HG02870 (cell line): ENCODE results near the gene SAMD11.

Source experiments
- ATAC-seq: cut with Tn5 transposase; IDR thresholded peaks from one replicate; pipeline ENCODE4 v1.9.1; 2021; ENCODE audit warnings: mild to moderate bottlenecking, moderate library complexity; ENCODE audit not compliant: unreplicated experiment

SAMD11 gene

DNA sequence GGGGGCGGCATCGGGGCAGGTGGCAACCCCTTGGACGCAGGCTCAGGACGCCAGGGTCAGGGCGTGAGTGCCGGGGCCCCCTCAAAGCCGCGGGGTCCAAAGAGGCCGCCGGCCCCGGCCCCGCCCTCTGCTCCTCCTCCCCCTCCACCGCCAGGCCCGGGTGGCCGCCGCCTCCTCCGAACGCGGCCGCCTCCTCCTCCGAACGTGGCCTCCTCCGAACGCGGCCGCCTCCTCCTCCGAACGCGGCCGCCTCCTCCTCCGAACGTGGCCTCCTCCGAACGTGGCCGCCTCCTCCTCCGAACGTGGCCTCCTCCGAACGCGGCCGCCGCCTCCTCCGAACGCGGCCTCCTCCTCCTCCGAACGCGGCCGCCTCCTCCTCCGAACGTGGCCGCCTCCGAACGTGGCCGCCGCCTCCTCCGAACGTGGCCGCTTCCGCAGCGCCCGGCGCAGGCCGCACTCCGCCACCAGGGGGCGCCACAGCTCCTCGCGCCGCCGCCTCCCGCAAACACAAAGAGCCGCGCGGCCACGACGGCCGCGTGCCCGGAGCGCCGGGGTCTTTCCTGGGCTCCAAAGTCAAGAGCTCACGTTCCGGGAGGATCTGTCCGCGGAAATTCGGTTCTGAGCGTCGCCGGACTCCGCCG, 19.3 kb upstream of the SAMD11 start:
- no peak for ATAC-seq

DNA sequence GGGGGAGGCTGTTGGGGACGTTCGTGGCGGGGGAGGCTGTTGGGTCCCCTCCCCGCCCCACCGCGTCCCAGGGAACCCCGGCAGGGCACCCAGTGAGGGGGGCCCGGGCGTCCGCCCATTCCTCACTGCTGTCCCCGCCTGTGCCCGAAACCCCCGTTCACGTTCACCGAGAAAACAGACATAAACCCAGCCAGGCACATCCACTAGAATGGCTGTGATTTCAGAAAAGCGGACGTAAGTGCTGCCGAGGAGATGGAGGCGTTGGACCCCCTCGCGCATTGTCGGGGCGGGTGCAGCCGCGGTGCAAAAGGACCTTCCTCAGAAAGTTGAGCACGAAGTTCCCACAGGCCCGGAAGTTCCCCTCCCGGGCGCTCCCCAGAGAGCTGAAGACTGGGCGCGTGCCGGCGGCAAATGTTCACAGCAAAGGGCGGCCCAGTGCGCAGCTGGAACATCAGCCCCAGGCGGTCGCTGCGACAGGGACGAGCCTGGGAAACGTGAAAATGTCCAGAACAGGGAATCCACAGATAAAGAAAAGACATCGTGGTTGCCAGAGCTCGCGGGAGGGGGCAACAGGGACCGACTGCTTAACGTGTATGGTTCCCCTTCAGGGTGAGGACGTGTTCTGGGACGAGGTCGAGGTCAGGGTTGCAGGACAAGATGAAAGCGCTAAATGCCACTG, 18.5 kb upstream of the SAMD11 start:
- ATAC-seq, result no peak

DNA sequence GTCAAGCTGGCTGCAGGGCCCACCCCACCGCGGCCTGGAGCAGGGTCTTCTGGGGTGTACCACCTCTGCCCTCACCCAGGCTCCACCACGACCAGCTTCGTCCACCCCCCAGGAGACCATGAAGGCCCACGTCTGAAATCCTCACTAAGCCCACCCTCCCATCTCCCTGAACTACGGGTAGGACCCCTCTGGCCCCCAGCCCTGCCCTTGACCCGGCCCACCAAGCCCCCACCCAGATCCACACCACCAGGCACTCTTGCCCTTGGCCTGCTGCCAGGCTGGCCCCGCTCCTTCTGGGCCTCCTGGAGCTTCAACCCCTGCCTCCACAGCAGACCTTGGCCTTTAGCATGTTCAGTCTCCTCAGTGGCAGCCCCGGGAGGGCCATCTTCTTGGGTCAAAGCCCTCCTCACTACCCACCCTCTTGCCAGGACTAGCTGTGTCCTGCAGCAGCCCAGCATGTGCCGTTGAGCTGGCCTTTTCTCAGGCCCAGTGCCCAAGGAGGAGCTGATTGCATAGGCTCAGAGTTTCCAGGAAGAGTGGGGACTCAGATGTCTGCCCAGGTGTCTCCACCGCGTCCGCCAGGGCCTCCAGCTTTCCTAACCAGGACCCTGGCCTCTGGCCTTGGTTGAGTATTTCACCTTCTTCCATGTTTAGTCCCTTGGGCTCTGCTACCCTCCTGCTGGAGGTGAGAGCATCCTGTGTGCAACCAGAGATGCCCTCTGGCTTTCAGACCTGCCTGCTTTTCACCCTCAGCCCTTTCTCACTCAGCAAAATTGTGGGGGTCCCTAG, 17.7 kb upstream of the SAMD11 start:
- no peak for ATAC-seq

DNA sequence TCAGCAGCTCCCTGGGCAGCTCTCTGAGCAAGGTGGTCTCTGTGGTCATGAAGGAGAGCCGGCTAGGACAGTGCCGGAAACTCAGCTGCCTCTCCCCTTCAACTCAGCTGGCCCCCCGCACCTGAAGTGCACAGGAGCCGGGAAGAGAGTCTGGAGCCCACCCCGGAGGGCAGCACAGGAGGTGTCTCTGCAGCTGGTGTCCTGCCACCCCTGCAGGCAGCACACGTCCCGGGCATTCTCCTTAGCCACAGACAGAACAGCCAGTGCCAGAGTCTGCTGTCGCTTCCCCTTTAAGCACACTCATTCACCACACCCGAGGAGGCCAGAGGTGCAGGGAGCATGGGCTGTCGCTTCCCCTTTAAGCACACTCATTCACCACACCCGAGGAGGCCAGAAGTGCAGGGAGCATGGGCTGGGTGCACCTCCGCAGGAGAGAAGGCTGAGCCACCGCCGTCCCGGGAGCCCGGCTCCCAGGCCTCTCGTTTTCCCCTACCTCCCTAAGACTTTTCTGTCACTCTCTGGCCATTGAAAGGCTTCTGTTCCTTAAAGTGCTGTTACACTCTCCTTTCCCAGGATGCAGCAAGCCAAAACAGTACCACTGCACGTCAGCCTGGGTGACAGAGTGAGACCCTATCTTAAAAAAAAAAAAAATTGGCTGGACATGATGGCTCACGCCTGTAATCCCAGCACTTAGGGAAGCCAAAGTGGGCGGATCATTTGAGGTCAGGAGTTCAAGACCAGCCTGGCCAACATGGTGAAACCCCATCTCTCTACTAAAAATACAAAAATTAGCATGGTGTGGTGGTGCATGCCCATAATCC, 16.9 kb upstream of the SAMD11 start:
- no peak for ATAC-seq

DNA sequence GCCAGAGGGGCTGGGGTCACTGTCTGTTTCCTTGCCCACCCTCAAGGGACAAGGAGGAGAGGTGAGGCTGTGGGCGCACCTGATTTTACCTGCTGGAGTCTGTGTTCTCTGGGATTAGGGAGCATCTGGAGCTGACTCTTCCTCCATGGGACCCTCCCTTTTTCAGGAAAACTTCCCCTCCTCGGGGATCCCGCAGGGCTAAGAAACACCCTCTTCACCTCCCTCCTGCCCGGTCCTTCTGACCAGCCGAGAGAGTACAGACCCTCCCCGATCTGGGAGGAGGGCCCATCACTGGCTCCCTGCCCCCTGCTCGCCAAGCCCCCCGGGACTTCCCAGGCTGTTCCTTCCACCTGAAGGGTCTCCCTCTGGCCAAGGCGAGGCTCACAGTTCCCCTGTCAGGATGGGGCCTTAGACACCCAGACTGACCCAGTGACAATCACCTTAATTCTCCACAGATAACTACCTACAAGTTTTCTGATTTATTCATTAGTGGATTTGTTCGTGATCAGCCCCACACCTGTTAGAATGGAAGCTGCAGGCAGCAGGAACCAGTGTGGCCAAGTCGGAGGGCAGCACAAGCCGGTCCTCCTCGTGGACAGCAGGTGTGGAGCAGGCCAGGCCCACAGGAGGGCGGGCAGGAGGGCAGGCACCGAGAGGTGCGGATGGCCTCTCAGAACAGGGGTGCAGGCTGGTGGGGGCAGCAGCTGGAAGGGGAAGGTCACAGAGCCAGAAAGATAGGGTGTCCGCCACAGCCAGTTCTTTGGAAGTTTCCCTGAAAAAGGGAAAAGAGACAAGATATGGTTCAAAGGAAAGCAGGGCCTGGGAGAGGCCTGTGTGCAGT, 15.9 kb upstream of the SAMD11 start:
- ATAC-seq, result no peak

DNA sequence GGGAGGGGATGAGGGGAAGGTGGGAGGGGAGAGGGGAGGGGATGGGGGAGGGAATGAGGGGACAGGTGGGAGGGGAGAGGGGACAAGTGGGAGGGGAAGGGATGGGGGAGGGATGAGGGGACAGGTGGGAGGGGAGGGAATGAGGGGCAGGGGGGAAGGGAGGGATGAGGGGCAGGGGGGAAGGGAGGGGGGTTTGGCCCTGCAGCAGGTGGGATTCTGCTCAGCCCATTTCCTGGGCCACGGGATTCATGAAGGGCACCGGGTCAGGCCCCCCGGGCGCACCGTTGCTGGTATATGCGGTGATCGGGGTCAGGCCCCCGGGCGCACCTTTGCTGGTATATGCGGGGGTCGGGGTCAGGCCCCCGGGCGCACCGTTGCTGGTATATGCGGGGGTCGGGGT, 15.1 kb upstream of the SAMD11 start:
- no peak for ATAC-seq

DNA sequence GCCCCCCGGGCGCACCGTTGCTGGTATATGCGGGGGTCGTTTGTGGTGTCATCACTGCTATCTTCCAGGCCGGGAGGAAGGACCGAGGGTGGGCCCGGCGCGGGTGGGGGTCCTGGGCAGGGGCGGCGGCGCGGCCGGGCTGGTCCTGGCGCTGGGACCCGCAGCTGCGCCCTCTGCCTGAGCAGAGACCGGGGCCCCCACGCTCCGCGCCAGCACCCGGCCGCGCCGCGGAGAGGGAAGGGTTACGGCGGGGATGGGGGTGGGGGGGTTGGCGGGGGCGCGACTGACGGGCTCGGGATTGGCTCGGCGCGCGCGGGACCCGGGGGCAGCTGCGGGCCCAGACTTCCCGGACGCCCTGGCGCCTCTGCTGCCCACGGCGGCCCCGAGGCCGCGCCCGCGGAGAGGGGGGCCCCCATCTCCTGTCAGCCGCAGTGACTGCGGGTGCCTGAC, 13.8 kb upstream of the SAMD11 start:
- ATAC-seq, result no peak

DNA sequence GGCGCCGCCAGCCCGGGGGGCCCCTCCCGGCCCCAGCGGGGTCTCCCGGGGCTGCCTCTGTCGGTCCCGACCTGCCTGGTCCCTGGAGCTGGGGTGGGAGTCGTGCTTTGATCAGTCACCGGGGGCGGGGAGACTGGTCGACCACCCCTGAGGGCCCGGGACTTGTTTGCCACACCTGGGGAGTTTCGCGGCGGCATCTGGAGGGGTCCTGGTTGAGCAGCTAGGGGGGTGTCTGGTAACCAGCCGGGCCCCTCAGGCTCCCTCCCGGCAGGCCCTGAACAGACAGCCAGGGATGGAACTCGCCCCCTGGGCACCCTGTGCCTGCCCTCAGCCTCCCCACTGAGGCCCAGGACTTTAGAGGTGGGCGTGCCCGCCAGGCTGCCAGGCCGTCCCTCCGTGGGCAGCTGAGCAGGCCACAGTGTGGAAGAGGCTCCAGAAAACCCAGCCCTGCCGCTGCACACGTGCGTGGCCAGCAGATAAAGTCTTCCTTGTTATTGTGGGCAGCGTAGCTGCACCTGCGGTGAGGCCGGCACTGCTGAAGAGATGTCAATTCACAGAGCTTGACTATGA, 13.3 kb upstream of the SAMD11 start:
- ATAC-seq, result no peak

DNA sequence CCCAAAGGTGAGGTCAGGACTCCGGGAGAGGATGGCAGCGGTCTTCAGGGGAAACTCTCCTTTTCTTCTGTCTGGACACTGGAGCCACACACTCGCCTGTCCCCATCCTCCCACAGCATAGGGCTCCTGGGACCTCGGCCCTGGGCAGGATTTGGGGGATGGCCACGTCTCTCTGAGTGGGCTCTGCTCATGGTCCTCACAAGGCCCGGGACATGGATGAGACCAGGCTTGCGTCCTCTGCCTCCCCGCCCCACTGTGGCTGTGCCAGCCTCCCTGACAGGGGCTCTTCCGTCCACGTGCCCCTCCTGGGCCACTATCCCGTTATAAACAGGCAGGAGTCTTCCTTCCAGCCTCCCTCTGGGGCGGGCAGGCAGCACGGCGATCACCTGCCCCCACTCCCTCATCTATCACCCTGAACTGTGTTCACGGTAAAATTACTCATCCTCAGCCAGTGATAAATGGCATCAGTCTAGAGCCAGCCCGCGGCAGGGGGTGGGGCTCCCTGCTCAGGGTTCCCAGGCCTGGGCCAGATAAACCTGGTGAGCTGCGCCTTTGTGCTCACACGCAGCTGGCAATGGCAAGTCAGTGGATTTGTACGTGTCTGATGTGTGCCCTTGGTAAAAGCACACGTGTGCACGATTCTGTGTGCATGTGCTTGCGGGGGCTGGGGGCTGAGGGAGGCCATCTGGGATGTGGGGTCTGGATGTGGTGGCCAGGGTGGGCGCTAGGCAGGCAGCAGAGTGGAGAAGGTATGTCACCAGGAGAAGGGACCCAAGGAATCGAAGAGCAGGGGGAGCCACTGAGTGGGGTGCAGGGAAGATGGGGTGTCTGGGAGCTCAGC, 12.6 kb upstream of the SAMD11 start:
- ATAC-seq, result no peak

DNA sequence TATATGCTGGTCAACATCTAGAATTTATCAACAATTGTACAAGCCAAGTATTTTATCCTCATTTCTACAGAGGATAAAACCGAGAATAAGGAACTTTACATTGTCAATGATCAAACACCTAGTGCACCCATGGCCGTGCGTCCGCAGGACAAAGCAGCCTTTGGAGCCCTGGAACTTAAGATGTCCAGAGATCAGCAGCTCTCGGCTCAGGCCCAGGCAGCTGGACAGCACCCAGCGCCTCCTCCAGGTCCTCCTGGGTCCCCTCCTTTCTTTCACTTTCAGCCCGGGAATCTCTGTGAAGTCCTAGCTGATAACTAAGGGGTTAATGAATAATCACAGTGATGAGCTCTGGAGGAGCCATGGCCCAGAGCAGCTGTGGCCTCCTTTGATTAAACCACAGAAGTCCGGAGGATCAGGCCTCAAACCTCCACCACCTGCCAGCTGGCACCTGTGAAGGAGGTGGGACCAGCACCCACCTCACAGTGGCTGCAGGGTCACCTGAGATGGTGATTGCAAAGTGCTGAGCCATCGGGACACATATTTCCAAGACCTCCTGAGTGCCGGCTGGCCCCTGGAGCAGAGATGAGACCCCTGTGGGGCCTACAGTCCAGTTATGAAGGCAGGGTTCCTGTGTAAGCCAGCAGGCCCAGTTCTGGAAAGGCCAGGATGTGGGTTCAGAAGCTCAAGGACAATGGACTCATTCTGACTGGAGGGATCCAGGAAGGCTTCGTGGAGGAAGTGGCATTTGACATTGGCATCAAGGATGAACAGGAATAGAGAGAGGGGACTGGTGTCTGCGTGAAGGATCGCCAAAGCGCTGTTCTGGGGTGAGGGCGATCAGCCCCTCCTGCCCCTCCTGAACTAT, 11.6 kb upstream of the SAMD11 start:
- ATAC-seq, result no peak

DNA sequence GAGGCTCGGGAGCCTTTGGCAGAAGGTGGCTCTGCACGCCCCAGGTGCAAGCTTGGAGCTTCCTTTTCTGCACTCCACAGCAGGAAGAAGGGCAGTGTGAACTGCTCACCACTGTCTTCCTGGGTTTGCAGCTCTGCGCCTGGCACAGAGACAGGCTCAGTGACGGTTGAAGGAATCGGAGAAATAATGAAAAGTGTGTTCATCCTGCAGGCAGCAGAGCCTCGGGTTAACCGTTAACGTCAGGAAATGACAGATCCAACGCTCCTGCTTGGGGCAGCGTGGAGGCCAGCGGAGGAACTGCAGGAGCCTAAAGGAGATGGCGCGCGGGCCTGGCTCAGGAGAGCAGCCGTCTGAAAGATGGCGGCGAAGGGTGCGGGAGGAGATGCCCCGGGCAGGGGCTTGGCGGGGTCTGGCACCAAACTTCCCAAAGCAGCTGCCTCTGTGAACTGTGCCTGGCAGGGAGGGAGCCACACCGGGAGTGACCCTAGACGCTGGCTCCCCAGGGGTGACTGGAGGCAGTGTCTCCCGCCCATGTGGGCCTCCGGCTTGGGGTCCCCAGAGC, 10.9 kb upstream of the SAMD11 start:
- ATAC-seq, result no peak

DNA sequence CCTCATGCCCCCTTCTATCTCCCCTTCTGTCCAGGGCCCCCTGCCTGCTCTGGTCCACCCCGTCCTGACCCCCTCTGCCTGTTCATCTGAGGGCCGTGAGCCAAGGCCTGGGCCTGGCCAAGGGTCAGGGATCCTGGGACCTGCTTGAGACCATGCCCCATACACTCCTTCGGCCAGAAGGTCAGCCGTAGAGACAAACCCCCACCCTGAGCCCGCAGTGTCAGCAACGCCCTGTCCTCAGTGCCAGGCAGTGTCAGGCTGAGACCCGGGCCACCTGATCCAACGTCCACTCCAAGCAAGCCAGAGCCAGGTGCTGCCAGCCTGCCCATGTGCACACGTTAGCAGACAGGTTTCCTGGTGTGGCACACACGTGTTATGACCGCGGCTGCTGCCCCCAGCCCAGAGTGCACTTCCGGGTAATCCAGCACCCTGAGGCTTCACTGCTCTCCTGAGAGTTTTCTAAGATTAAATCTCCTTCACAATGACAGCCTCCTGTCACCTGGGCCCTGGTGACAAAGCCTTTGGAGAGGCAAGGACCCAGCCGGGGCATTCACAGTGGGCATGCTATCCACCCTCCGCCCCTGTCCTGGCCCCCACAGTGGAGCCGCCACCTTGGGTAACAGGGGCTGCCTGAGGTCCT, 10.1 kb upstream of the SAMD11 start:
- no peak for ATAC-seq

DNA sequence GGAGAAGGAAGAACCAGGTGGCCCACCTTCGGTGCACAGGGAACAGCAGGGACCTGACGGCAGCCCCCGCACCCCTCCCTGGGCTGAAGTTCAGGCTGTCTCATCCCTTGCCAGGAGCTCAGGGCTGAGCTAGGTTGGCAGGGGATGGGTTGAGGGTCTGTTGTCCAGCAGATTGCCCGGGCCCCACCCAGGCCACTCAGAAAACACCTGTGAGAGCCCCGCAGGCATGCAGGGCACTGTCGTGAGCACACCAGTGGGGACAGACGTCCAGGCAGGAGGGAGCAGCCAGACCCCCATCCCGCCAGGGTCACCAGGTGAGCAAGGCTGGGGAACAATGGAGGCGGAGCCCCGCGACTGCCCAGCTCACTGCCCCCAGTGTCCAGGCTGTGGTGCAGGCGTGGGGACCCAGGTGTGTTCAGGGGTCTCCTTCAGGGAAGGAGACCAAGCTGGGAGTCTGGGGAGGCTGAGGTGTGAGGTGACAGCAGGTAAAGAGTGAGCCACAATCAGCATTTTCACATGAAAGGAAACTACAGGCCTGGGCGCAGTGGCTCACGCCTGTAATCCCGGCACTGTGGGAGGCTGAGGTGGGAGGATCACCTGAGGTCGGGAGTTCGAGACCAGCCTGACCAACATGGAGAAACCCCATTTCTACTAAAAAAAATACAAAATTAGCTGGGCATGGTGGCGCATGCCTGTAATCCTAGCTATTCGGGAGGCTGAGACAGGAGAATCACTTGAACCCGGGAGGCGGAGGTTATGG, 9.4 kb upstream of the SAMD11 start:
- no peak for ATAC-seq

DNA sequence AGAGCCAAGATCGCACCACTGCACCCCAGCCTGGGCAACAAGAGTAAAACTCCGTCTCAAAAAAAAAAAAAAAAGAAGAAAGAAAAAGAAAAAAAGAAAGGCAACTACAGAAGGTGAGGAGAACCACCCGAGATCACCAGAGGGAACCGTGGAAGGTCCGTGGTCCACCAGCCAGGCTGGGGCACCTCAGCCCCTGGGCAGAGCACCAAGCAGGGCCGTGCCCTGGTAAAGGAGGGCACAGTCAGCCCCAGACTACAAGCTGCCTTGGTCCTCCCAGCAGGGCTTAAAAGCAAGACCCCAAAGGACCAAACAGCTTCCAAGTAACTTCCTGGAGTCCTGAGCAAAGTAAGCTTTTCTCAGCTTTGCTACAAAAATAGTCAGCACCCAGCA, 8.8 kb upstream of the SAMD11 start:
- ATAC-seq, result no peak

DNA sequence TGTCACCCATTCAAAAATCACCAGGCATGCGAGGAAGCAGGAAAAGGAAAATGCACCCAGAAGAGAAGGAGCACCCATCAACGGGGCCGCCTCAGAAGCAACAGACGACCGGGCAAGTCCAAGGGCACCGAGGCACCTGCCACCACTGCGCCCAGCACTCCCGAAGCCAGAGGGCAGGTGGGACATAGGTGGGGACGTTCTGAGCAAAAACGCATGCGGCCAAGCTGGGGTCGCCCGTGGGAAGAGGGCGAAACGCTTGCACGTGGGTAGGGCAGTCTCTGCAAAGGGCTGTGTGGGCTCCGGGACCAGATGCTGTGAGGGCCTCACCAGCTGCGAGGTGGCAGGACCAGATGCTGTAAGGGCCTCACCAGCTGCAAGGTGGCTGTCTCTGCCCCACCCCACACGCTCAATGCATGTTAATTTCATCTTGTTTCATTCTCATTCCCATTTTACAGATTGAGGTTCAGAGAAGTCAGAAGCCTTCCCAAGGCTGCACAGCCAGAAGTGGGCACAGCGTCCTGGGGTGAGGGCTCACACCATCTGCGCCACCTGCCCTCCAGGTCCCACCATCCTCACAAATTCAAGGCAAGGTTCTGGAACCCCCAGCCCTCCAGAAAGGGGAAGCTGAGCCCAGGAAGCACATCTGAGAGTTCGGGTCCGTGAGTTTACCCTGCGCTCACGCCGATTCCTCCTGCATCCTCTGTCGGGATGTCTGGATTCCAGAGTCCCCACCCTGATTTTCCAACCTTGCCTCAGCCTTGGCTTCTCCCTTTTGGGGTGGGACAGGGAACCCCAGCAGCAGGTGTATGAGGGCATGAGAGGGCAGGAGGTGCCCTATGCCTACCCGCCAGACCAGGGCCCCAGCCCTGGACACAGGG, 8.2 kb upstream of the SAMD11 start:
- ATAC-seq, result no peak
